HG03432 (cell line): ENCODE results near the gene IL2RA.
"Not testable (repeated sequence)": the region's sequence is repeated elsewhere in the genome, so short reads cannot be mapped to it uniquely, and the experiment has no call there.

Experiments used
- ATAC-seq: cut with Tn5 transposase; IDR thresholded peaks from one replicate; pipeline ENCODE4 v1.9.1; 2021; ENCODE audit warnings: mild to moderate bottlenecking, moderate library complexity; ENCODE audit not compliant: unreplicated experiment

The IL2RA gene

DNA sequence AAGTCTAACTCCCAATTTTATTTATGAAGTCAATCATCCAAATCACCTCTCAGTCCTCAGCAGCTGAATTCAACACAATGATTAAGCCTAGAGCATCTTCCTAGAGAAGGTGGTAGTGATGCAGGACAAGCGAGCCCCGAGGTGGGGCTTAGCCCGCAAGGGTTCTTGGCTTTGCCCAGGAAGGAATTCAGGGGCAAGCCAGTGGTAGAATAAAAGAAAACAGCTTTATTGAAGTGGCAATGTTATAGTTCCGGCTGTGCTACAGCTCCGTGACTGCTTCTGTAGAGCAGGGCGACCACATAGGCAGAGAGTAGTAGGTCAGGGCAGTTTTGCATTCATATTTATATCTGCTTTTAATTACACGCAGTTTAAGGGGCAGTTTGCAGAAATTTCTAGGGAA is 18.1 kb downstream of the IL2RA start:
- no peak for ATAC-seq

DNA sequence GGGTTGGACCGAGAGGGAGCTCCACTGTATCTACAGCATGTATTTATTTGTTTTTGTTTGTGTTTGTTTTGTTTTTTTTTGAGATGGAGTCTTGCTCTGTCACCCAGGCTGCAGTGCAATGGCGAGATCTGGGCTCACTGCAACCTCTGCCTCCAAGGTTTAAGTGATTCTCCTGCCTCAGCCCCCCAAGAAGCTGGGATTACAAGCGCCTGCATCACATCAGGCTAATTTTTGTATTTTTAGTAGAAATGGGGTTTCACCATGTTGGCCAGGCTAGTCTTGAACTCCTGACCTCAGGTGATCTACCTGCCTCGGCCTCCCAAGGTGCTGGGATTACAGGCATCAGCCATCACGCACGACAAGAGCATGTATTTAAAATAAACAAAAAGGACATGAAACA is 18.8 kb downstream of the IL2RA start:
- not testable (repeated sequence) for ATAC-seq

DNA sequence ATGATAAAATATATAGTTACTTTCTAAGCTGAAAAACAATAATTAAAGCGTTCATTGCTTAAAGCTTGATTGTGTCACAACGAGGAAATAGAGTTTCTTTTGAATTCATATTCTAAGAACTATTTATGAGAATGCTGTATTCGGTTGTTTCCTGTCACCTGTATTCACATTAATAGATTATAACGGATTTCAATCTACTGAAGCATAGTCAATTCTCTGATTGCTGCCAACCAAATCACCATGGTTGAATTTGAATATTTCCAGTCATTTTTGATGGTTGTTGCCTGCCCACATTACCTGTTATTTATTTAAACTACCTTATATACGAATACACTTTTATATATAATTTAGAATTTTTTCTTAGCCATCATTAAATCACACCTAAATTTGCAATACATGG is 22.0 kb downstream of the IL2RA start:
- ATAC-seq, result no peak

DNA sequence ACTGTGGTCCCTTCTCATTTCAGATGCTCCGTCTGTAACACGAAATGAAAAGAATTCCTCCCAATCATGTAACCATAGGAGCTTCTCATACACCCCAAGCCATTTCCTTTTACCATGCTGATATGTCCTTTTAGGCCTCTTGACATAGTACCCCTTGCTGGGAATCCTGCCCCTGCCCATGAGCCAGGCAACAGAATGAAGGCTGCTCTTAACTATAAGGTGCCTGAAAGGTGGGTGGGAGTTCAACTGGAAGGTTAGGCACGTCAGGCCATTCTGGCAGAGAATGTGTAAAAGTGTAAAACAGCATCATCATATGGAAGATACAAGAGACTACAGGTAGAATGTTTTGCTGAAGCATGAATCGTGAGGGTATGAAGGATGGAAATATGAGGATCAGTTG is 22.5 kb downstream of the IL2RA start:
- ATAC-seq, result no peak

DNA sequence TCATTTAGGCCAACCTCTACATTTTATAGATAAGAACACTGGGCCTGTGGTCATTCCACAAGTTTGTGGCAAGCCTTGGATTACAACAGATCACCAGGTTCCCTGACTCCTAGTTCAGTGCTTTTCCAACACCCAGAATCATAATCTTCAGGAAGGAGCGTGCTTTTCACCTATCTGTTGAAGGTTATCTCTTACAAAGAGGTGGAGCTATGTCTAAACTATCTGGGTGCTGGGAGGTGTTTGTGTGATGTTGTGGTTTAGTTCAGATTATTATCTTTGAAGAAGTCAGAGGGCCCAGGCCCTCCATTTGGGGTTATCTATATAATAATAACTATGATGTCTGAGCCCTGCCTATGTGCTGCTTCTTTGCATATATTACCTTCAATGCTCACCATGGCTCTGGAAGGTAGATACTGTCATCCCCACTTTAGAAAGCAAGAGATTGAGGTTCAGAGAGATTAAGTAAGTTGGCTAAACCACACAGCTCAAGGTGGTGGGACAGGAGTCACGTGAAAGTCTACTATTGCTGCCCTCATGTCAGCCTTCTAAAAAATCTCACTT is 24.0 kb downstream of the IL2RA start:
- no peak for ATAC-seq

DNA sequence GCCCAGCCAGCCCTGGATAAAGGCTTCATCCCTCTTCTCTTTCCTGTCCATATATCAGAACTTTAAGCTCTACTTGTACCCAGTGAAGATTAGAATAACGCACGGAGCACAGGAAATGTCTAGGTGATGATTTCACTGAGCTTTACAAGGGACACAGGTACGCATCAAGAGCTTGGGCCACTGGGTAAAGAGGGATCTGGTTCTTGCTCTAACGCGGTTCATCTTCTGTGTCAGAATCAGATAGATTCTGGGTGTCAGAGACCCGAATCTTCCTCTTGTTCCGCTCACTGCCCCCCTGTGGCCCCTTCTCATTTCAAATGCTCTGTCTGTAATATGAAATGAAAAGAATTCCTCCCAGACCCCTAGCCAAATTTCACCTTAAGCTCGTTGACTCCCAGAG is 24.7 kb downstream of the IL2RA start:
- no peak for ATAC-seq

DNA sequence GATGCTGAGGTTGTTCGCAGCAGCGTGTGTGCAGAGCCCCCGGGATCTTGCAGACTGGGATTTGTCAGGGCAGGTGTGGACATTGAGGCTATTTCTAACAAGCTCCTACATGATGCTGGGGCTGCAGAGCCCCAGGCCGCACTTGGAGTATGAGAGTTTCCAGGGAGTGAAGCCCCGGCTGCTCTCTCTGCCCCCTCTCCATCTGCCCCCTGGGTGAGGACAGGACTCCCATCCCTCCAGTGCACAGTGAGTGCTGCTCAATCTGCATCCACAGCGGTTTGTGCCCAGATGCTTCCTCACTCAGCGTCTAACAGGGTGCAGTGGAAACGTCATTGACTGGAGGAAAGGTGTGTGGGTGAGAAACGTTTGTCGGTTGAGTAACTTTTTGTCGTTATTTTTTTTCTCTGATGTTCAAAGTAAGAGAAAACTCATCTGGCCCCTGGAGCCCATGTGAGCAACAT is 25.3 kb downstream of the IL2RA start:
- ATAC-seq, result no peak

DNA sequence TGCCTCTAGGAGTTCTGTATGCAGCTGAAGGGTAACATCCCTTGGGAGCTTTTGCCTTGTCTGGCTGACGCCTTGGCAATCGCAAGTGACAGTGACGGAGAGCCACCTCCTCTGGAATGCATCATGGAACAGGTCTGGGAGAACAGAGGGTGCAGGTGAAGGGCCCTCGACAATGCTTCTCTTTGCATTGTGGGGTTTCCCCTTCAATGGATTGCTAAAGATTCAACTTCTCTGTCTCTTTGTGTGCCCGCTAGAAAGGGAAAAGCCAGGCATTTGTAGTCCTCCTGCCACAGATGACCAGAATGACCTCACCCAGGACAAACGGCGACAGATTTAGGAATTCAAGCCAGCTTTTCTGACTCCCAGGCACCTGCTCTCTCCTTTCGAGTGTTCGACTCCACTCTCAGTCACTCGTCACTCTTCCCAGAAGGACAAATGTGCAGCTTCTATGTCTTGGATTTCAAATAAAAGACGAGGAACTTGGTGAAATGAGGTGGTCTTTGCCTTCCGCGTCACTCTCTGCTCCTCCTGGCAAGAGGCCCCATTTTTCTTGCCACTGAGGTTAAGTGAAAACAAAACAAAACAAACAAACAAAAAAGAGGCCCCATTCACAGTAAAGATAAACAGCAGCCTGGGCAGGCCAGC is 26.1 kb downstream of the IL2RA start:
- no peak for ATAC-seq

DNA sequence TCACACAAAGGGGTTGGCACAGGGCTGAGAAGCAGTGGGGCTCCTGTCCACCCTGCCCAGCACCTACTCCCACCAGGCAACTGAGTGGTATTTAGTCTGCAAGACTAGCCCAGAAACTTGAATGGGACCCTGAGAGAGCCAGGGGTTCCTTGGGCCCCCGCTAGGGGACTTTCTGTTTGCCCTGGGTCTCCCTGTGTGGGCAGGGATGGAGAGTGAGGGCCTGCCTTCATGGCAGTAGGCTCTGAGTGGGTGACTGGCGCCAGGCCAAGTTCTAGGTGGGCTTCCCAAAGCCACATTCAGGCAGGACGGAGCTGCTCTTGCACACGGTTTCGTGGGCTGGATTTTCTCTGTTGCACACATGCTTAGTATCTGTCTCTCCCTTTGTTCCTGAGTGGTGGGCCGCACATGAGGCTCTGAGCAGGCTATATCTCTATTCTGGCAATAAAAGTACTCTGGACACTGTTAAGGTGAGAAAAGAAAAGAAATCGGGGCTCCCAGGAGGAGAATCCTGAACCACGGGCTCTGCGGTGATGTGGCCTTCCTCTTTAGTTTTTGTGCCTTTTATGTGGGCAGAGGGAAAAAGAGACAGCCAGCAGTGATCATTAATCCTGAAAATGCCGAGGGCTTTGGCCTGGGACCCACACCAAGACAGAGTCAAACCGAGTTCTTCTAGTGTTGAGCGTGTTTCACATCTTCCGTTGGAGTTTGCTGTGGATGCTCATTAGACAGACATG is 26.9 kb downstream of the IL2RA start:
- ATAC-seq, result no peak

DNA sequence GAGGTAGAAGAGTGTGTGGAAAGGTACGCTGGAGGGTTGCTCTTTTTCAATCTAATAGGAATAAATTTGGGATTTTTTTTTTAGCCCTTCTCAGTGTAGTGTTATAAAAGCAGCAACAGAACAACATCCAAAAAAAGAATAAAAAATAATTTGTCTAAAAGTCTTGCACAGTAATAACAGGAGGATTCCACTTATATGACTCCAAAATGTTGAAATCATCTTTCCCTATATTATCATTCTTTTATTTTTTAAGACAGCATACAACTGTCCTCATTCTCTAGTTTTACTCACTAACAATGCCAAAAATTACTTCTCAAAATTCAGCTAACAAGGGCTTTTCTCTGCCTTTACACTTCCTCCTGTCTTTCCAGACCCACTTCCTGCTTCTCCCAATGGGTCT is 27.8 kb downstream of the IL2RA start:
- no peak for ATAC-seq

DNA sequence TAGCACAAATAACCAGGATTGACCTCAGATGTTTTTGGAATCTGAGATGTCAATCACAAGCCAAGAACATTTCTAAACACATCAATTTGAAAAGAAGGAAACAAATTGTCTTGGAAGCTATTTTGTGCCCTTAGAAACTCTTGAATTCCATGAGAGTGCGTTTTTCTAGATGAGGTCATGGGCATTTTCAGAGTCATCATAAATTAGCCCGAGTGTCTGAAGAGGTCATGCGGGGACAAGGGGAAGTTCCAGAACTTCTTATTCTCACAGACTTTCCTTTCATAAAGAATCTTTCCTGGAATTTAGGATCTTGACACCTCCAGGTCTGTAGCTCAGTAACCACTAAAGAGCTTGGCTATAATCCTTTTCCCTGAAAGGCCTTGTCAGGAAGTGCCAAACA is 28.2 kb downstream of the IL2RA start:
- no peak for ATAC-seq

DNA sequence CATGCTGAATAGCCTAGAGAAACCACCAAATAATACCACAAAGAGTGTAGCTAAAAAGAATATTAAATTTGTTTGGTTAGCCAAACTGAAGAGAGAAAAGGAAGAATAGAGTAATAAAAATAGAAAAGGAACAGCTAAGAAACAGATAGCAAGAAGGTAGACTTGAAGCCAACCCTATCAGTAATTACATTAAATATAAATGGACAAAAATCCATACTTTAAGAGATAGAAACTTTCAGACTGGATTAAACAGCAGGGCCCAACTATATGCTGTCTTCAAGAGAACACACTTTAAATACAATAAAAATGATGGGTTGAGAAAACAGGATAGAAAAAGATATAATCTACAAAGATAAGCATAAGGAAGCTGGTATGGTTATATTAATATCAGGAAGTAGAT is 31.2 kb downstream of the IL2RA start:
- no peak for ATAC-seq

DNA sequence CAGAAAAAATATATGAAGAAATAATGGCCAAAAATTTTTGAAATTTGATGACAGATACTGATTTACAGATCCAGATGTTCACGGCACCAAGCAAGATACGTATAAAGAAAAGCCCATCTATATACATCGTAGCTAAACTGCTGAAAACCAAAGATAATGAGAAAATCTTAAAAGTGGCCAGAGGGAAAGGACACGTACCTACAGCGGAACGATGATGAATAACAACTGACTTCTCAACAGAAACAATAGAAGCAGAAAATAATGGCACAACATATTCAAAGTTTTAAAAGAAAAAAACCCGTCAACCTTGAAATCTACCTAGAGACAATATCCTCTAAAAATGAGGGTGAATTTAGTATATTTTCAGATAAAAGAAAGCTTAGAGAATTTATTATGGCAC is 31.9 kb downstream of the IL2RA start:
- ATAC-seq, result no peak

DNA sequence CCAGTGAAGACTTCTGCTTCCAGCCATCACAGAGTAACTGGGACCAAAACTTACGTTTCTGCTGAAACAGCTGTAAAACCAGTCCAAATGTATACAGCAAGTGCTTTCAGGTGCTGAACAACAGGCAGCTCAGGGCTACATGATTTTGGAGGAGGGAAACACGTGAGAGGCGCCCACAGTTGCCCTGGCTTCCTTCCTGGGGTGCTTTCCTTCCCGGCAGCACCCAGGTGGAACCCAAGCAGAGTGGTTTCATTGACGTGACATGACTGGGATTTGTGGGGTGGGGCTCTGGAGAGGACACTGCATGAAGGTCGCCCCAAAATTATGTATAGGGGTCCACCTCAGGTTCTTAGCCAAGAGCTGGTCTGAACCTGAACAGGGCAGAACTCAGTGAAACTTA is 34.2 kb downstream of the IL2RA start:
- ATAC-seq, result no peak

DNA sequence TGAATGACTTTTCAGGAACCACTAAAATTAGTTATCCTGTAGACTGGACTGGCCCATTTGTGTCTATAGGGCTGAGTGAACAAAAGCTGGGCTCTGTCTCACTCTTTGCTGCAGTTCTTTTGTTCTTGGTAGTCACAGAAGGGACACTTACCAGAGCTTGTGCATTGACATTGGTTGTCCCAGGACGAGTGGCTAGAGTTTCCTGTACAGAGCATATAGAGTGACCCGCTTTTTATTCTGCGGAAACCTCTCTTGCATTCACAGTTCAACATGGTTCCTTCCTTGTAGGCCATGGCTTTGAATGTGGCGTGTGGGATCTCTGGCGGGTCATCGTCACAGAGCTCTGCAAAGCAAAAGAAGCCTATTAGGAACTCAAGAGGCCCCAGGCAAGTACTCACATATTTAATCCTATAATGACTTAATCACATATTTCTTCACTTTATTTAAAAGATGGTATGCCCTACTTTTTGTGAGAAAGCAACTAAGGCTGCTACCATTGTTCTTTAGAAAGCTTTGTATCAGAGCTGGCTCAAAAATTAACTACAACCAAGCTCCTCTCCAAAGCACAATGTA is 36.4 kb downstream of the IL2RA start:
- no peak for ATAC-seq

DNA sequence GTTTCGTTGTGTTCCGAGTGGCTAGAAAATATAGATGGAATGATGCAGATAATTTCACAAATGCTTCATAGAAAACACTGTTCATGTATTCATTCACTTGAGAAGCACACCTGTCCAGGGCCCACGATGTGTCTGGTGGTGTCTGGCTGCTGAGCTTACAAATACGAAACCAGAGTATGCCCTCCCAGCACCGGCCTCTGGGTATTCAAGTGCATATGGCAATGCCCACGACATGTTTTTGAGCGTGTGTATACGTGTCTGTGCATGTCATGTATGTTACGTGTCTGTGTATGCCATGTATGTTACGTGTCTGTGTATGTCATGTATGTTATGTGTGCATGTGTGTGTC is 37.9 kb downstream of the IL2RA start:
- no peak for ATAC-seq

DNA sequence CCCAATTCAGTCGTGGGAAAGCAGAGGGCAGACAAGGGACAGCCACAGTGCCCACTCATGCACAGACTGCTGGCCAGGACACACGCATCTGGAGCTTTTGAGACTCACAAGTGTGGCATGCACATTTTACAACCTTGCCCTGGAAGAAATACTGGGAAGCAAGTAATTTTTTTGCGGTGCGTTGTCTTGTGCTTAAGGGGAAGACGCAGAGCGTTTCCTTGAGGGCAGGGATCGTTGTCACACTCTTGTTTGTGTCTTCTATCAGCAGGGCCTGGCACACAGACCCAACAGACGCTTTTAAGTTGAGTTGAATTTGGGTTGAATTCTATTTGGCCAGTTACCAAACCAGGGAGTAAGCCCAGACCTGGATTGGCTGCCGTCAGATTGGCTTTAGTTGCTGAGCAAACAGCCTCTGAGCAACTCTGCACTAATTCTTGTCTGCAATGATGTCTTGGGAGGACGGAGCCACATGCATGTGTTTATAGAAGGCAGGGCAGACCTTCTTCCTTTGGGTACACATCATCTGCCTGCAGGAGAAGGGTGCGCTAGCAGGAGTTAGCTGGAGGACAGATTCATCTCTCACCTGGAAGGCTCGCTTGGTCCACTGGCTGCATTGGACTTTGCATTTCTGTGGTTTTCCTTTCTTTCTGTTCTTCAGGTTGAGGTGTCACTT is 38.4 kb downstream of the IL2RA start:
- ATAC-seq, result no peak

DNA sequence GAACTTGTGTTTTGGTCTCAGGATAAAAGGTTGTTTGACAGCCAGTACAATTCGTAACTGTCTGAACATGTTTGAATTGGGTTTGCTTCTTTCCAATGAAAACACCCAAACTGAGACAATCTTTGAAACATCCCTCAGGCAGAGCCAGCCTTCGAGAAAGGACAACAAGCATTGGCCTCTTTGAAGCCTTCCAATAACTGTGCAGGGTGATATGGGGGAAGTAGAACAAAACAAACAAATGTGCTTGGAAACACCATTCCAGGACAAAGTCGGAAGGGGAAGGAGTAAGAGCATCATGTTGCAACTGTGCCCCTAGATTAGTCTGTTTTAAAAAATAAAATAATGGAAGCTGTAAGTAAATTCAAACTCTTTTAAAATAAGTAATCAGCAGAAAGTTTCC is 39.5 kb downstream of the IL2RA start:
- ATAC-seq, result no peak

DNA sequence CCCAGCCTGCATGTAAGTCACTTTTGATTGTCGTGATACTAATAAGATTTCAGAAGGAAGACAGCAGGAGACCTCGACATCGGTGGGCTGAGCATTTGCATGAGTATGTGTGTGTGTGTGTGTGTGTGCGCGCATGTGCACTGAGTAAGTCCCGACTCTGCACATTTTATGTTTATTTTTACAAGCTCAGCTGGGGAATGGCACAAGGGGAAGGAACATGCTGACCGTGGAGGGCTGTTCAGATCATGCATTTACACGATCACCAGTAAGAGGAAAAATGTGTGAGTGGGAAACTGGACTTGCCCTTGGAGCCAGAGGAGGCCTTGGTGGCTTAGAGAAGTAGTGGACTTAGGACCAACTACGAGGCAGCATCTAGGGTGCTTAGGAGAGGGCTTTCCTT is 41.3 kb downstream of the IL2RA start:
- no peak for ATAC-seq

DNA sequence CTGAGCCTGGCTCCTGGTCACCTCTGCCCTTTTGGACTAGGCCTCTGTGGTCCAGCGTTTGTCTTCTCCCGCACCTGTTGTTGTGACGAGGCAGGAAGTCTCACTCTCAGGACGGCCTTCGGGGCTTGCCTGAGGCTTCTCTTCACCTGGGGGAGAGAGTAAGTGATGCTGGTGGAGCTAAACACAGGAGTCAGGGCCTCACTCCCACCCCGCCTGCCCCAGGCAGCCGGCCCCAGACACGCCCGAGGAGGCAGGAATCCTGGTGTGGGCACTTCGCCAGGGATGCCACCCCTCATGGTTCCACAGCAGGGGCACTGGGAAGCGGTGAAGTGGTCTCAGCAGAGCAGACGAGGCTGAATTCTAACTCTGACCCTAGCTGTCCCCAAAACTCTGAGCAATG is 42.4 kb downstream of the IL2RA start:
- ATAC-seq, result no peak

DNA sequence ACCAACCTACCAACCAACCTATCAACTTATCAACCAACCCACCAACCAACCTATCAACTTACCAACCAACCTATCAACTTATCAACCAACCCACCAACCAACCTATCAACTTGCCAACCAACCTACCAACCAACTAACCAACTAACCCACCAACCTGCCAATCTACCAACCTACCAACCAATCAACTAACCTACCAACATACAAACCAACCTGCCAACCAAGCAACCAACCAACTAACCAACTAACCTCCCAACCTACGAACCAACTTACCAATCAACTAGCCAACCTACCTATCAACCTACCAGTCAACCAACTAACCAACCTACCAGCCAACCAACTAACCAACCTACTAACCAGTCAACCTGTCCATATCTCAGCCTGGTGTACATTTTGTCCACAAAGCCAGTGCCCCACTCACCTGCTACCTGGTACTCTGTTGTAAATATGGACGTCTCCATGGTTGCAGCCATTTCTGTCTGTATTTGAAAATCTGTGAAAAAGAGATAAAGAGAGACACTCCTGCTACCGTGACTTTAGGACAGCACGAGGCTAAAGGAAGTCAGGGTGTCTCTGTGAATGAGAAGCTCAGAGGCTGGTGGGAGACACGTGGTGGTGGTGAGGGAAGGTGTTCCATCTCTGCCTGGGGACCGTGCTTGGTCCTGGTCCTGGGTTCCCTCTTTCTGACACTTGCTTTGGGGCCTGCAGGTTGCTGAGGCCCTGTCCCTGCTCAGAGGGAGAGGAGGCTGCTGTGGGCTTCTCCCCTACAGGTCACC is 43.0 kb downstream of the IL2RA start:
- no peak for ATAC-seq
